ENCODE measurements around the gene MRPL21. TPM values are rescaled to one million over a fixed set of nuclear protein-coding genes. Genes with fewer than 3 reads are reported as not detected.
A peak's percentile ranks its signal among the peaks of the same experiment; 100 is the strongest.

Gene MRPL21
- total RNA-seq, result 41.4 TPM

DNA sequence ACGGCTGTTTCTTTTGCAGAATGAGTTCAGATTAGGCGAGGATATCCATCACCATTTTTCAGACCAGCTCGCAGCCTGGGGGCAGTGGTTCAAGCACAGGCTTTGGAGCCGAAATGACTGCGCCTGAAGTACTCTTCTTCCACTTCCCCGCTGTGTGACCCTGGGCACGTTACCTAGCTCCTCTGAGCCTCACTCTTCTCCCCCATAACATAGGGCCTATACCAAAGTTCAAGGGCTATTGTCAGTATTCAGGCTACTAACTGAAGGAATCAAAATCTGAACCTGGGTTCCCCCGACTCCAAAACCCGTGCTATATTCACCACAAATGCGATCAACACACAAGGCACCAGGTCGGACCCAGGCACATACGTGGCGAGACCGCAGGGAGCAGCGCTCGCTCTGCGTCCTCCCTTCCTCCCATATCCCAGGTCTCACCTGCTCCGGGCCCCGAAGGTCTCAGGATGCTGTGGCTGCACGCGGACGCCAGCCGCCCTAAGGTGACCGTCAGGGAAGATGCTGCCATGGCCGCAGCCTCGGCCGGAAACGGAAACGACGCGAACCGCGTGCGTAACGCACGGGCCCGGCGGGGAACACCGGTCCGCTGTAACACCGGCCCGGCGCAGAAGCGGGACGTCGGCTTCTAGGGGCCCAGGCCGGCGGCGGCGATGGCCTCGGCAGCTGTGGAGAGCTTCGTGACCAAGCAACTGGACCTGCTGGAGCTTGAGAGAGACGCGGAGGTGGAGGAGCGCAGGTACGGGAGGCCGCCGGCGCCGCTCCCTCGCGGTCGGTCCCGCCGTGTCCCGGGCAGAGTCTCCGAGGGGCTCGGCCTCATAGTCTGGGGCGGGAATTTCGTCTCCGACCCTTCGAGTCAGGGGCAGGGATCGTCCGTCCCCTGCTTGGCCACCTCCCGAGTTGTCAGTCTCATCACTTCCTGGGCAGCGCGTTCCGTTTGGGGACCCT is at the start of gene MRPL21, which contains the start of gene IGHMBP2:
MRPL21 (minus strand) TSS at position 545 of the 960 bp plus-strand sequence; CDS start at position 523, 22 bp downstream.
IGHMBP2 (plus strand) TSS at position 604 of the 960 bp plus-strand sequence; CDS start at position 666, 62 bp downstream.
- peak; percentile 85 for DNase-seq (ENCODE audit: low spot score)

DNA sequence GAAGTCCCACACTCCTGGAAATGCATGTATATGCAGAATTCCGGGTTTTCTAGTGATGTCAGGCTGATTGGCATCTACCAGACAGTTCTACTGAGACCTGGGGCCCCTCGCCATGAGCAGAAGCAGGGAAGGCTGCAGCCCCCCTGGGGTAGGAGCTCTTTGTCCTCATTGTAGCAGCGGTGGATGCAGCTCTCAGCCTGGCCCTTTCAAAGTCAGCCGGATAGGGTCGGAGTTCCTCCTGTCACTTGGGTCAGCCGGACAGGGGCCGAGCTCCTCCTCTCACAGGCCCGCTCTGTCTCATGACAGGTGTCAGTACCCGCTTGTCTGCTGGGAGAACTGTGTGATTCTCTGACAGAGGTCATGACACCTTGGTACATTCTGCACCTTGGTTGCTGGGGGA is 47.1 kb upstream of the MRPL21 start:
- DNase-seq (ENCODE audit: low spot score), result no peak

DNA sequence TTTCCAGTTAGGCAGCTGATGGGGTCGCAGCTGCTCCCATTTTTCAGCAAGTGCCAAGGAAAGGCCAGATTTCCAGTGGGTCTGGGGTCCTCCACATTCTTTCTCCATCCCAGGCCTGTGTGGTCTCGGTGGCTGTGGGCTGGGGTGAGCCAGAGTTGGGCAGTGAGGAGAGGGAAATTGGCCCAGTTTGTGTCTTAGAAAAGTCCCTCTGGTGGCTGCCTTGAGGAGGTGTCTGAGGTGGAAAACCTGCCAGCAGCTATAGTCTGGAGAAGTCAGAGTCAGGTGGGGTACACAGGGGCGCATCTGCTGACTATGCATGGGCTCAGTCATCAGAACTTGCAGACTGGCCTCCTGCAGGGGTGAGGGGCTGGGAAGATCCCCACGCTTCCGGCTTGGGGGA is 46.6 kb upstream of the MRPL21 start:
- DNase-seq (ENCODE audit: low spot score), result no peak

DNA sequence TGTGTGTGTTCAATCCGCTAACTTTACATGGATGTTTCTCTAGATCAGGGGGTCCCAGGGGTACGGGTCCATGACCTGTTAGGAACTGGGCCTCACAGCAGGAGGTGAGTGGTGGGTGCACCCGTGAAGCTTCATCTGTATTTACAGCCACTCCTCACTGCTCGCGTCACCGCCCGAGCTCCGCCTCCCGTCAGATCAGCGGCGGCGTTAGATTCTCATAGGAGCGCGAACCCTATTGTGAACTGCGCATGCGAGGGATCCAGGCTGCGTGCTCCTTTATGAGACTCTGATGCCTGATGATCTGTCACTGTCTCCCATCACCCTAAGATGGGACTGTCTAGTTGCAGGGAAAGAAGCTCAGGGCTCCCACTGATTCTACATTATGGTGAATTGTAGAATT is 45.3 kb upstream of the MRPL21 start:
- DNase-seq (ENCODE audit: low spot score), result no peak

DNA sequence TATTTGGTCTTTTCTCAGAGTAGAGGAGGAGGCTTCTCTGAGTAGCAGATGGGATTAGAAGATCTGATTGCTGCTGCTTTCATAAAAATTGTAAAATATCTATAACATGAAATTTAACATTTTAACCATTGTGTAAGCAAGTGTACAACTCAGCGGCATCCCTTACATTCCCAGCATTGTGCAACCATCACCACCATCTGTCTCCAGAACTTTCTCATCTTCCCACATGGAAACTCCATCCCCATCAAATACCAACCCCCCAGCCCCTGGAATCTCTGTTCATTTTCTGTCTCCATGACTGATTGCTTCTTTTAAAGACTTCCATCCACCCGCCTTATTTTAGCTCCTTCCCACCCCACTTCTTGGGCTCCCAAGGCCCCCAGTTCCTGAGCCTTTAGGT is 44.9 kb upstream of the MRPL21 start:
- no peak for DNase-seq (ENCODE audit: low spot score)

DNA sequence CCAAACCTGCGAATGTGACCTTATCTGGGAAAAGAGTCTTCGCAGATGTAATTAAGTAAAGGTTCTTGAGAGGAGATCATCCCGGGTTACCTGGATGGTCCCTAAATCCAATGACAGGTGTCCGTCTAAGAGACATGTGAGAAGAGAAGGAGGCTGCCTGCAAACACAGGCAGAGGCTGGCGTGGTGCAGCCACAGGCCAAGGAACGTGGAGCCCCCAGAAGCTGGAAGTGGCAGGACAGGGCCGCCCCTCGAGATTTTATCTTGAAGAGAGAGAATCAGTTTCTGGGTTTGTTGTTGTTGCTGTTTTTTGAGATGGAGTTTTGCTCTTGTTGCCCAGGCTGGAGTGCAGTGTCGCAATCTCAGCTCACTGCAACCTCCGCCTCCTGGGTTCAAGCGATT is 43.5 kb upstream of the MRPL21 start:
- DNase-seq (ENCODE audit: low spot score), result no peak

DNA sequence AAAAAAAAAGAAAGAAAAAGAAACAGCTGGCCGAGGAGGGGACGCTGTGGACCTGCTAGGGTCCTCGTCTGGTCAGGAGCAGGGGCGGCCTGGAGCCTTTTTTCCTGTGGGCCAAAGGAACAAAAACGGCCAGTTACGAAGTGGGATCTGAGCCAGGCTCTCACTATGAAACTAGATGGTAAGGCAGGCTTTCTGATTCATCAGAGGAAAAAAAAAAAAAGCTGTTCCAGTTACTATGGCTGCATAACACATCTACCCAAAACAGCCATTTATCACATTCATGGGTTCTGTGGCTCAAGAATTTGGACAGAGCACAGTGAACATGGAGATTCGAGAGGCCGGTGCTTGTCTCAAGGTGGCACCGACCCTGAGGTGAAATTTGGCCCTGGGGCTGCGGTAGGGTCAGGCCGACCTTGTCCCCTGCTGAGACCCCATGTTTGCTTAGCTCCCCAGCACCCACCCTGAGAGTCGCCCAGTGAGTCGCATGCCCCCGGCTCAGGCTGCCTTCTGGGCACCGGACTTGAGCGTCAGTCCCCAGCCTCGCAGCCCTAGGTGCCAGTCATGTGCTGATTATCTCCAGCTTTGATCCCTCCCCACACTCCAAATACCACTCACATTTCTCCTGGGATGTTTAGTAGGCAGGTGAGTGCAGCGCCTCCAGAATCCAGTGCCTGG is 42.9 kb upstream of the MRPL21 start:
- no peak for DNase-seq (ENCODE audit: low spot score)

DNA sequence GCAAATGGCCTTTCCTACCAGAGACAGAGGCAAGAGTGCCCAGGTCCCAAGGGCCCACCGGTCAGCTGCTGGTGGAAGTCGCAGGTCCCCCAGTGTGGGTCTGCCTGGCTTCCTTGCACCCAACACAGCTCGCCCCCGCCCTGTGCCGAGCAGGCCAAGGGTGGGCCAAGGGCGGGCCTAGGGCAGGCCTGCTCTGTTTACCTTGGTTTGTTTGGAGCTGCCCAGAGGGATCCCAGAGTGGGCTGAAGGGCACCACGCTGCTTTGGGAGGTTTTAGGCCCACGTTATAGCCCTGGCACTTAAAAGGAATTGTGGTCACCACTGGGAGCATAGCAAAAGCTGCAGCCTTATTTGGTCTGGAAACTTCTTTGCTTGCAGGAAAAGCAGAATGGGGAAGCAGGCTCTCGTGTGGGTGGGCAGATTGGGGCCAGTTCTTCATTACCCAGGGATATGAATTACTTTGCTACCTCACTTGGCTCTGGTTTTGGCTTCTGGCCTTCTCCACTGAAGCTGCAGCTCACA is 39.2 kb upstream of the MRPL21 start:
- DNase-seq (ENCODE audit: low spot score), result peak; percentile 19

DNA sequence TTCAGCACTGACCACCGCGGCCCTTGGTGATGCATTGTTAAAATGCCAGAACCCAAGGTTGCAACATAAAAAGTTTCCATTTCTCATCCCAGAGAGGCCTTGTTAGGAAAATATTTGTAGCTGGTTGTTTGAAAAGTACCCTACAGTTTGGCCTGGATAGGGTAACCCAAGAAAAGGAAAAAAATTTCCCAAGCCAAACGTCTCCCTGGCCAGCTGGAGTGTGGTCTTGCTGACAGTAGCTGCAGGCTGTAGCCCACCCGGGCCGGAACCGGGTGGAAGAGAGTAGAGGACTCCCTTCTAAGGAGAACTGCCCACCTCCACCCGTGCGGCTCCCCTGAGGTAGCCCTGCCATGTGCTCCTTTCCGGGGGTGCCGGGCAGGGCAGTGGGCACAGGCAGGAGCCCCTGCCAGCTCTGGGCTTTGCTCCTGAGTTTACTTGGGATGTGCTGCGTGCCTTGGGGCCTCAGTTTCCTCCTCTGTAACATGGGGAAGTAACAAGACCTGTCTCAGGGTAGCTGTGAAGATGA is 38.5 kb upstream of the MRPL21 start:
- DNase-seq (ENCODE audit: low spot score), result no peak

DNA sequence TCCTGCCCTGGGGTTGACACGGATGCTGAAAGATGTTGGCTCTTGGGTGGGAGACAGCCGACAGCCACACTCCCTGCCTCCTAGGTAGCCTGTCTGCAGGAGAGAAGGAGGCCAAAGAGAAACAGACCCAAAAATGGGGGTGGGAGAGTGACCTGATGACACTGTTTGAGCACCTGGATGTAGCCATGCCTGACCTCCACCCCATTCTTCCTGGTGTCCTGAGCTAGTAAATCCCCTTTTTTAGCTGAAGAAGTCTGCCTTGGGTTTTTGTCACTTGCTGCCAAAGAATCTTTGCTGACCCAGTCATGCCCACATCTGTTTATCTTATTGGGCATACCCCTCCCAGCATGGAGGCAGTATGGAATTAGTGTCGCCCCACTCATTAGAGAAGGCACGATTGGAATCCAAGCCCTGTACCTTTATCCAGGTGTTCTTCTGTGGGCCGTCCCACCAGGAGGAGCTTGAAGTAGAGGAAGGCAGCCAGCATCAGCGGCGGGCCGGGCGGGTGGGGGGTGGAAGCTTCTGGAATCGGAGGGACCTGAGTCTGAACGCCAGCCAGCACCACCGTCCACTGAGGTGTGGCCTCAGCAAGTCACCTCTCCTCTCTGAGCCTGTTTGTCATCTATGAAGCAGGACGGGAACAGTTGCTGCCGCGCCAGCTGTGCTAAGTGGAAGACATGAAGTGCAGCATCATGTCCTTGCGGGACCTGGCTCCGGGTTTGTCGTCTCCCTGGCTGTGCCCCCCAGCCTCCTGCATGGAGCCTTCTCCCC is 37.9 kb upstream of the MRPL21 start:
- DNase-seq (ENCODE audit: low spot score), result no peak

DNA sequence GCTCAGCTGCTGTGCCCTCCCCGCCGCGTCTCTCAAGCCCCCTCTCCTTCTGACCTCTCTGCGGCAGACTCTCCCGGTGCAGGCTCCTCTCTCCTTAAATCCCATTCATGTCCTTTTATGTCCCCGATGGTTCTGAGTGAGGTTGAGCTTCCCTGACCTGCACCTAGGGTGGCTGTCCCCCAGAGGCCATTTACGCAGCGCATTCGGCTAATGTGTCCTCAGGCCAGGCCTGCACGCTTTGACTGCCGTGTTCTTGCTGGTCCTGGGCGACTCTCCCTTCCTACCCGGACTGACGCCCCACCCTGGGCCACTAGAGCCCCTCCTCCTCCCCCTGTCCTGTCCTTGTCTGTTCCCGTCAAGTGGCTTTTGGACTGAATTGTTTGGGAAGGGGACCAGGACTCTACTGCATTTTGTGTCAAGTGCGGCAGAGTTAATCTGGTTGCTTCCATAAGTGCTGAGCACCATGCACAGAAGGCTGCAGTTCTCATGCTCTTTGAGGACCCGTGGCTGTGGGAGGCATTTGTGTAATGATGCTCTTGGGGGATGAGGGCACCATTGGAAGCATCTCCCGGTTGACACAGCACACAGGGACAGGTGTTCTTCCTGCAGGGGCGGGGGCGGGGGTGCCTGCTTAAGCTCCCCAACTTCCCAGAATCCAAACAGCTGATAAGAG is 37.2 kb upstream of the MRPL21 start:
- no peak for DNase-seq (ENCODE audit: low spot score)

DNA sequence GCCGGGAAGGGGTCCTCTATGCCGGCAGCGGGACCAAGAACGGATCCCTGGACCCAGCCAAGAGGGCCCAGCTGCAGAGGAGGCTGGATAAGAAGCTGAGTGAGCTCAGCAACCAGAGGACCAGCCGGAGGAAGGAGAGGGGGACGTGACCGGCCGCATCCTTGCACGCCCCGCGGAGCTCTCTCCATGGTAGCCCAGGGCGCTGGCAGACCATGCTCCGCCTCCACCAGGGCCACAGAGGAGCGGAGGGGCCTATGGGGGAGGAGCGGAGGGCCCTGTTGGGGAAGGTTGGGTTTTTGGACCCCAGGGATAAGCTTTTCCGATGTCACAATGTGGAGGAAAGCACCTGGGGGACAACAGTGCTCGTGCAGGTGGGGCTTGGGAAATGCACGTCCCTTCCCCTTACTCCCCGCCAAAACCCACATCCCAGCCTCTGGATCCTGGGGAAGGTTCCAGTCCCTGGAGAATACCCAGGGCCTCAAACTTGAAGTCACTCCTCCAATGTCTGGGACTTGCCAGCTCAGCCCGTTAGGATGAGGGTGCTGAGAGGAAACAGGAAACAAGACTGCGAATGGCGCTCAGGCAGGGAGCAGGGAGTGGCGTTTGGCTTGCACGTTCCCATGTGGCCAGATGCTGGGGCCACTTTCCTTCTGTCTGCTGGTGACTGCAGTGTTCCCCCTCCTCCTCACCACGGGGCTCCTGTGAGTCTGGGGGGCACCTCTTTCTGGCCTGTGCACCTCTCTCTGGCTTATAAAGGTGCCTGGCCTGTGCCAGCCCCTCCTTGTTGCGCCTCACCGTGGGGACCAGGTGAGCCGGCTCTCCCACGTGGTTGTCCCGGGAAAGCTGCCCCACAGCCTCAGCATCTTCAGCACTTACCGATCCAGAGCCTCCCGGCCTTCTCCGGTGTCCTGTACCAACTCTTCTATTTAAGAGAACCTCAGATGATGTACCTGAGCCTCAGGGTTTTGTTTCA is 36.2 kb upstream of the MRPL21 start:
- DNase-seq (ENCODE audit: low spot score), result no peak

DNA sequence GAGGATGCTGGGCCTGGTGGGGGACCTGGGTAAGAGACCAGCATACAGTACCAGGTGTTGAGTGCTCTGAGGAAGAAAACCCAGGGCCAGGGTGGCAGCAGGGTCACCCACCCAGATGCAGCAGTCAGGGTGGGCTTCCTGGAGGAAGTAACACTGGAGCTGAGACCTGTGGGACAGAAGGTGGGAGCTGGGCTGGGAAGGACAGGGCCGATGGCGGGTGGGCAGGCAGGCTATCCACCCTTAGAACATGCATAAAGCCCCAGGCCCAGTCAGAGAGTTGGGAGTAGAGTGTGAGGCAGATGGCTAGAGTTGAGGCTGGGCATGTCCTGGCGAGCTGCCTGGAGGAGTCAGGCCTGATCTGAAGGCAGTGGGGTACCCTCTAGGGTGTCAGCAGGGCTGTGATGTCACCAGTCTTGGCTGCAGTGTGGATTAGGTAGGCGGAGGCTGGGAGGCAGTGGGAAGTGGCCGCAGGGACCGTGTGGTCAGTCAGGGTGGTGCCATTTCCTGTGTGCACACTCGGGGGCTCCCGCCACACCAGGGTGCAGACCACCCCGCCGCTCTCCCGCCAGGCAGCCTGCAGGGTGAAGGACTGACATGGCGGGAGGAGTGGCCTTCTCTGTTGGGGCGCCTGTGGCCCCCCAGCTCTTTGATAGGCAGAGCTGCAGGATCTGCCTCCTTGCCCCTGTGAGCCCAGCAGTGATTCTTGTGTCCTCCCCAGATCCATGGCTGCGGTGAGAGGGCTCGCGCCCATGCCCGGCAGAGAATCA is 35.4 kb upstream of the MRPL21 start:
- no peak for DNase-seq (ENCODE audit: low spot score)

DNA sequence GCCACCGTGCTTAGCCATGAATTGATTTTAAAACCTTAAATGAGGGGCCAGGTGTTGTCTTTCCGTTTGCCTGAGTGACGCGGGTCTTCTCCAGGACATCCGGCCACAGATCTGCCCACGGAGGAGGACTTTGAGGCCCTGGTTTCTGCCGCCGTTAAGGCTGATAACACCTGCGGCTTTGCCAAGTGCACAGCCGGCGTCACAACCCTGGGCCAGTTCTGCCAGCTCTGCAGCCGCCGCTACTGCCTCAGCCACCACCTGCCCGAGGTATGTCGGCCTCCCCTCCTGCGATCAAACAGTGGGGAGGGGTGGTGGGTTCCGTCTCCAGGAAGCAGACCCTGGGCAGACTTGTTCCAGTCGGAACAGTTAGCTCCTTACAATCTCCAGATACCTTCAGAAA is 34.5 kb upstream of the MRPL21 start:
- no peak for DNase-seq (ENCODE audit: low spot score)

DNA sequence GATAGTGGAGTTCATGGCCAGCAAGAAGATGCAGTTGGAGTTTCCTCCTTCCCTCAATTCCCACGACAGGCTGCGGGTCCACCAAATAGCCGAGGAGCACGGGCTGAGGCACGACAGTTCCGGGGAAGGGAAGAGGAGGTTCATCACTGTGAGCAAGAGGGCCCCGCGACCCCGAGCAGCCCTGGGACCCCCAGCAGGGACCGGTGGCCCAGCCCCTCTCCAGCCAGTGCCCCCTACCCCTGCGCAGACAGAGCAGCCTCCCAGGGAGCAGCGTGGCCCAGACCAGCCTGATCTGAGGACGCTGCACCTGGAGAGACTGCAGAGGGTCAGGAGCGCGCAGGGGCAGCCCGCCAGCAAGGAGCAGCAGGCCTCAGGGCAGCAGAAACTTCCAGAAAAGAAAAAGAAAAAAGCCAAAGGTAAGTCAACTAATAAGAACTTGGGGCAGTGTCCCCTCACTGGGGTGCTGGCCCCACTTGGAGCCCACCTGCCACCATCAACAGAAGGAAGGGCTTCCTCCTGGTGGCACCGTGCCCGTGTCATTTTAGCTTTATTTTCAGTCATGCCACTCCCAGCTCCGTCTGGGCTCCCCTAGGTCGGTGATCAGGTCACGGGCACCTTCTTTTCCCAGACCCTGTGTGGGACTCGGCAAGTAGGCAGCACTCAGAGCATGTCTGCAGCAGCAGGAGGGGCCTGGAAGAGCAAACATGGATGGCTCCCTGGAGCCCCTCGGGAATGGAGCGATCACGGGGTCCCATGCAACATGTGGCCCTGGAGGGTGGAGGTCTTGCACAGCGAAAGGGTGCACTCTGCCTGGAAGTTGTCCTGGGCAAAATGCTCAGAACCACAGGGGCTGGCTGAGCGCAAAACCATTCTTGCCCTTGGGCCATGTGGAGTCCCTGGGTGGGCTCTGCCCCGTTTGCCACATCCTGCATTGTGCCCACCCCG is 33.3 kb upstream of the MRPL21 start:
- DNase-seq (ENCODE audit: low spot score), result no peak

DNA sequence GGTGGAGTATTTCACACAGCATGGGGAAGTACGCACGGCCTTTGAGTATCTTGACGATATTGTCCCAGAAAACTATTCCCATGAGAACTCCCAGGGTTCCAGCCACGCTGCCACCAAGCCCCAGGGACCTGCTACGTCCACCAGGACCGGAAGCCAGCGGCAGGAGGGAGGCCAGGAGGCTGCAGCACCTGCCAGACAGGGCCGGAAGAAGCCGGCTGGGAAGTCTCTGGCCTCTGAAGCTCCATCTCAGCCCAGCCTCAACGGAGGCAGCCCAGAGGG is 32.7 kb upstream of the MRPL21 start:
- DNase-seq (ENCODE audit: low spot score), result no peak

DNA sequence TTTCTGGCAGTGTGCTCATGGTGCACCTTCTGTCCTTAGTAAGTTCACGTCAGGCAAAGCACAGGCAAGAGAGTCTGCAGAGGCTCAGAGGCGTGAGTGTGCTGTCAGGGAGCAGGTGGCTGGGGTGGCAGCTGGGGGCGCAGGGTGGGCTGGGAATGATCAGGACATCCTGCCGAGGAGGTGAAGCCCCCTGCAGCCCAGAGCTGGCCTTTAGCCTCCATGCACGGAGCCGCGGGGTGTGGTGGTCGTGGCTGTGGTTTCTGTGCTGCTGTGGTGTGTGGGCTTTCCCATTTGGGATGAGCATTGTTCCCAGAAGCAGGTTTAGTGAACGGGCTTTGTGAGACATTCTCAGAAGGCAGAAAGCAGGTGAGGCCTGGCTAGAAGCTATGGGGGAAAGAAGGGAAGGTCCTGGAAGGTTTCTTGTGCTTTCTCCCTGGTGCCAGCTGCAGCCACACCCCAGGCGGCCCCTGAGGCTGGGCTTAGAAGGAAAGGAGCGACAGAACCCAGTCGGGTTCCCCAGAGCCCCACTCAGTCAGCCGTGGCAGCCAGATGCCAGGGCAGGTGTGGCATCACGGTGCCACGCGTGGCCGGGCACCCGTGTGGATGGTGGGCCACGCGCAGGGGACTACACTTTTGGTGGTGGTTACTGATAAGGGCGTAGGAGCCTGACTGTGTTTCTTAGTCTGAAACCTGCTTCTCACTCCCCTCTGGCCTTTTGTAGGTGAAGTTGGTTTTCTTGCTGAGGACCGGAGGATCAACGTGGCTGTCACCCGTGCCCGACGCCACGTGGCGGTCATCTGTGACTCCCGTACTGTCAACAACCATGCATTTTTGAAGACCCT is 32.1 kb upstream of the MRPL21 start:
- DNase-seq (ENCODE audit: low spot score), result no peak

Data from mucosa of gallbladder (tissue), 1 donor.